ENCODE measurements around the gene AMELX. TPM values are rescaled to one million over a fixed set of nuclear protein-coding genes. Genes with fewer than 3 reads are reported as not detected.

The AMELX gene
- not detected in 2 replicates for total RNA-seq

DNA sequence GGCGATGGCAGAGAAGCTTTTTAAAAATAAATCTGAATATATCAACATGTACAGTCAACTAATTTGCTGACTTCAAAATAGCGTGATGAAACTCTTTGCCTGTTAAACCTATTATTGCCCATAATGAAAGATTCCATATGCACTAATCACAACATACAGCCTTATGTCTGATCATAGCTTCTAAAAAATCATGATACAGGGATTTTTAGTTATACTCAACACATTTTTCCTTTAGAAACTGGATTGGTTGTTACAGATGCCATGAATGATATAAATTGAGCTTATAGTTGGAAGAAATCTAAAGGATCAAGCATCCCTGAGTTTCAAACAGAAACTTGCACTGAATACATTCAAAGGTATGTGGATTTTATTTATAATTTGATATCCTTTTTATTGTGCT lies at the start of gene AMELX:
Gene AMELX (plus strand): TSS at position 301 of the 400 bp plus-strand sequence. CDS start 1,376 bp downstream, outside the sequence.

Small RNA genes within 50 kb of the gene (small RNA-seq; reads per million reads assigned to genes)
- gene MIR548AX: not detected

Other genes with a start within 250 kb of the AMELX start
- gene HCCS, start 182.1 kb upstream of the AMELX start, total RNA-seq: 25.7 and 26.0 TPM in 2 replicates

All from thoracic aorta endothelial cell (primary cell).